ENCODE data around the gene SAXO1.

GRCh38 chr9:18928711-18929110, 104.3 kb downstream of the SAXO1 start:
- TF ChIP-seq, protein P1, sequence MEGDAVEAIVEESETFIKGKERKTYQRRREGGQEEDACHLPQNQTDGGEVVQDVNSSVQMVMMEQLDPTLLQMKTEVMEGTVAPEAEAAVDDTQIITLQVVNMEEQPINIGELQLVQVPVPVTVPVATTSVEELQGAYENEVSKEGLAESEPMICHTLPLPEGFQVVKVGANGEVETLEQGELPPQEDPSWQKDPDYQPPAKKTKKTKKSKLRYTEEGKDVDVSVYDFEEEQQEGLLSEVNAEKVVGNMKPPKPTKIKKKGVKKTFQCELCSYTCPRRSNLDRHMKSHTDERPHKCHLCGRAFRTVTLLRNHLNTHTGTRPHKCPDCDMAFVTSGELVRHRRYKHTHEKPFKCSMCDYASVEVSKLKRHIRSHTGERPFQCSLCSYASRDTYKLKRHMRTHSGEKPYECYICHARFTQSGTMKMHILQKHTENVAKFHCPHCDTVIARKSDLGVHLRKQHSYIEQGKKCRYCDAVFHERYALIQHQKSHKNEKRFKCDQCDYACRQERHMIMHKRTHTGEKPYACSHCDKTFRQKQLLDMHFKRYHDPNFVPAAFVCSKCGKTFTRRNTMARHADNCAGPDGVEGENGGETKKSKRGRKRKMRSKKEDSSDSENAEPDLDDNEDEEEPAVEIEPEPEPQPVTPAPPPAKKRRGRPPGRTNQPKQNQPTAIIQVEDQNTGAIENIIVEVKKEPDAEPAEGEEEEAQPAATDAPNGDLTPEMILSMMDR (IDR thresholded peaks at IDR 0.05): no peak
- TF ChIP-seq POLR2A (IDR thresholded peaks at IDR 0.05): no peak

All from body of pancreas (tissue), 4 donors.